ENCODE measurements around the gene TLK1. TPM values are rescaled to one million over a fixed set of nuclear protein-coding genes. Genes with fewer than 3 reads are reported as not detected.
A peak's percentile ranks its signal among the peaks of the same experiment; 100 is the strongest.

Gene TLK1
- total RNA-seq, 1 experiment from 2014 or later, result 101 TPM

GRCh38 chr2:171147081-171147480, 13.6 kb downstream of the TLK1 start:
- peak overlapping the region; percentile 9 for H3K4me2 ChIP-seq
- no TSS peak for BruUV-seq (replicated peaks)
- H3K27me3 ChIP-seq (ENCODE audit: insufficient read depth, low read depth), result no peaks in the 10 kb centered on the region
- POLR2A ChIA-PET (ENCODE audit: unreplicated experiment), result no interaction called here
- CTCF ChIA-PET, result no interaction called here
- peaks cover 18% of the 10 kb centered on the region for H3K4me1 ChIP-seq (replicated peaks; ENCODE audit: insufficient read depth)
- peaks cover 34% of the 10 kb centered on the region for H3F3A ChIP-seq (ENCODE audit: insufficient read depth, low read depth)
- H3K9me3 ChIP-seq (ENCODE audit: insufficient read depth, low read depth), result no peaks in the 10 kb centered on the region
- no peaks in the 10 kb centered on the region for H3K36me3 ChIP-seq (ENCODE audit: low read depth)
- TF ChIP-seq EZH2 (IDR thresholded peaks at IDR 0.05; ENCODE audit: low read depth), result no peak
- no peak for TF ChIP-seq CTCF (conservative IDR thresholded peaks at IDR 0.05)
- no peaks in the 10 kb centered on the region for H3K9me2 ChIP-seq (ENCODE audit: insufficient read depth)
- no peak overlapping the region for H2AFZ ChIP-seq
- DNase-seq, result no peak
- H3K4me3 ChIP-seq, result no peak overlapping the region
- intact Hi-C loops (cut with micrococcal nuclease; ENCODE audit: unreplicated experiment), result no loop called here
- peaks cover 99% of the 10 kb centered on the region for H3K79me2 ChIP-seq (ENCODE audit: low read depth)
- H3K27ac ChIP-seq, result peak overlapping the region; percentile 36
- H4K20me1 ChIP-seq (ENCODE audit: insufficient read depth), result peaks cover 95% of the 10 kb centered on the region

GRCh38 chr2:171146633-171147032, 14.1 kb downstream of the TLK1 start:
- no peaks in the 10 kb centered on the region for H3K9me2 ChIP-seq (ENCODE audit: insufficient read depth)
- no peak overlapping the region for H3K4me3 ChIP-seq
- TF ChIP-seq EZH2 (IDR thresholded peaks at IDR 0.05; ENCODE audit: low read depth) (no peak), CTCF (conservative IDR thresholded peaks at IDR 0.05) (no peak)
- ChIA-PET CTCF (interaction anchor here (0.6 kb wide), 1 partner anchor 57 kb away, joined by 5 read pairs; no protein-coding TSS in a partner anchor), POLR2A (ENCODE audit: unreplicated experiment) (no interaction called here)
- H4K20me1 ChIP-seq (ENCODE audit: insufficient read depth), result peaks cover 95% of the 10 kb centered on the region
- DNase-seq, result no peak
- peaks cover 18% of the 10 kb centered on the region for H3K4me1 ChIP-seq (replicated peaks; ENCODE audit: insufficient read depth)
- peaks cover 29% of the 10 kb centered on the region for H3F3A ChIP-seq (ENCODE audit: insufficient read depth, low read depth)
- no peaks in the 10 kb centered on the region for H3K27me3 ChIP-seq (ENCODE audit: insufficient read depth, low read depth)
- peak overlapping the region; percentile 36 for H3K27ac ChIP-seq
- no TSS peak for BruUV-seq (replicated peaks)
- intact Hi-C loops (cut with micrococcal nuclease; ENCODE audit: unreplicated experiment), result no loop called here
- no peak overlapping the region for H2AFZ ChIP-seq
- no peaks in the 10 kb centered on the region for H3K9me3 ChIP-seq (ENCODE audit: insufficient read depth, low read depth)
- H3K36me3 ChIP-seq (ENCODE audit: low read depth), result no peaks in the 10 kb centered on the region
- peaks cover 99% of the 10 kb centered on the region for H3K79me2 ChIP-seq (ENCODE audit: low read depth)
- H3K4me2 ChIP-seq, result peak overlapping the region; percentile 9

GRCh38 chr2:171146071-171146470, 14.6 kb downstream of the TLK1 start:
- H3K9me2 ChIP-seq (ENCODE audit: insufficient read depth), result no peaks in the 10 kb centered on the region
- no peaks in the 10 kb centered on the region for H3K36me3 ChIP-seq (ENCODE audit: low read depth)
- no TSS peak for BruUV-seq (replicated peaks)
- no peak overlapping the region for H2AFZ ChIP-seq
- no peaks in the 10 kb centered on the region for H3K9me3 ChIP-seq (ENCODE audit: insufficient read depth, low read depth)
- peaks cover 99% of the 10 kb centered on the region for H3K79me2 ChIP-seq (ENCODE audit: low read depth)
- H3F3A ChIP-seq (ENCODE audit: insufficient read depth, low read depth), result peaks cover 27% of the 10 kb centered on the region
- peaks cover 18% of the 10 kb centered on the region for H3K4me1 ChIP-seq (replicated peaks; ENCODE audit: insufficient read depth)
- ChIA-PET CTCF (interaction anchor here (0.6 kb wide), 1 partner anchor 58 kb away, joined by 5 read pairs; no protein-coding TSS in a partner anchor), POLR2A (ENCODE audit: unreplicated experiment) (no interaction called here)
- H3K4me3 ChIP-seq, result no peak overlapping the region
- peaks cover 93% of the 10 kb centered on the region for H4K20me1 ChIP-seq (ENCODE audit: insufficient read depth)
- H3K27me3 ChIP-seq (ENCODE audit: insufficient read depth, low read depth), result no peaks in the 10 kb centered on the region
- intact Hi-C loops (cut with micrococcal nuclease; ENCODE audit: unreplicated experiment), result no loop called here
- H3K4me2 ChIP-seq, result no peak overlapping the region
- no peak for DNase-seq
- H3K27ac ChIP-seq, result no peak overlapping the region
- no peak for TF ChIP-seq EZH2 (IDR thresholded peaks at IDR 0.05; ENCODE audit: low read depth)
- no peak for TF ChIP-seq CTCF (conservative IDR thresholded peaks at IDR 0.05)

Measured in PC-9 (cell line).